K562 (cell line): ENCODE data around the gene PPP1R3E. TPM values are rescaled to one million over a fixed set of nuclear protein-coding genes. Genes with fewer than 3 reads are reported as not detected.

Experiments used
- ARID4B ChIP-seq: sonication (generic); formaldehyde crosslinking; IDR thresholded peaks from 2 replicates; pipeline ENCODE4 v1.8.0; 2022; ENCODE audit warnings: mild to moderate bottlenecking, missing genetic modification reagents
- BRD9 ChIP-seq: fragments of 450-650 bp; IDR thresholded peaks from 2 replicates; pipeline ENCODE4 v1.6.1; 2018; ENCODE audit warnings: low read depth; ENCODE audit not compliant: partially characterized antibody
- CGGBP1 ChIP-seq: fragments of 250-450 bp; sonication (Bioruptor Pico); IDR thresholded peaks from 2 replicates; pipeline ENCODE4 v1.9.0; 2021; ENCODE audit warnings: mild to moderate bottlenecking
- HDAC1 ChIP-seq, 2 experiments: fragments of 450-650 bp; IDR thresholded peaks; 2 replicates each; pipeline ENCODE4 v1.6.1; 2016 to 2017; ENCODE audit warnings: inconsistent platforms in 1 of 2, mild to moderate bottlenecking in 1 of 2, moderate library complexity in 1 of 2
- NR2C2 ChIP-seq, 2 experiments: fragments of 200-800 bp in 1 of 2; sonication (Bioruptor generic) in 1 of 2; sonication (generic) in 1 of 2; formaldehyde crosslinking in 1 of 2; IDR thresholded peaks; 2 replicates each; pipeline versions ENCODE4 v1.6.1 to v1.8.0; 2016 to 2022; ENCODE audit warnings: mild to moderate bottlenecking in 1 of 2, missing compliant biosample characterization in 1 of 2, missing genetic modification characterization in 1 of 2, missing genetic modification reagents in 1 of 2
- NRF1 ChIP-seq, 2 experiments: fragments of 450-650 bp; IDR thresholded peaks in 1 of 2; conservative IDR thresholded peaks in 1 of 2; 2 replicates each; pipeline ENCODE4 v1.6.1; 2014; ENCODE audit warnings: mild to moderate bottlenecking in 2 of 2
- ZNF274 ChIP-seq: IDR thresholded peaks from 2 replicates; pipeline ENCODE4 v1.6.1; 2011; ENCODE audit warnings: low read depth, mild to moderate bottlenecking, low read length, moderate library complexity, borderline replicate concordance
- ZNF639 ChIP-seq, 2 experiments: fragments of 200-800 bp in 1 of 2; sonication (Bioruptor generic) in 1 of 2; sonication (generic) in 1 of 2; formaldehyde crosslinking in 1 of 2; IDR thresholded peaks in 1 of 2; conservative IDR thresholded peaks in 1 of 2; 2 replicates each; pipeline versions ENCODE4 v1.5.0 to v1.6.1; 2016 to 2020; ENCODE audit warnings: missing compliant biosample characterization in 1 of 2, missing genetic modification characterization in 1 of 2, missing genetic modification reagents in 1 of 2
- polyA plus RNA-seq, 8 experiments: library from polyadenylated mRNA; depleted of rRNA in 4 of 8; stranded (reverse) in 5 of 8; unstranded in 3 of 8; fragments of >200 nt; fragmentation: Nextera tagmentation in 2 of 8; fragmentation: Illumina TruSeq in 1 of 8; extraction: Ambion mirVana in 2 of 8; extraction: Trizol in 1 of 8; gene quantifications; 2 replicates each; pipeline versions ENCODE4 v1.2.1 to v1.2.3, GENCODE V29; 2011 to 2014; ENCODE audit warnings: inconsistent platforms in 1 of 8, missing spikeins in 1 of 8
- total RNA-seq, 7 experiments: library from RNA; depleted of rRNA in 6 of 7; stranded (reverse); fragments of >200 nt in 6 of 7; fragmentation: Illumina TruSeq in 2 of 7; extraction: Trizol in 2 of 7; gene quantifications; 2 replicates each; pipeline versions ENCODE4 v1.2.1 to v1.2.3, GENCODE V29; 2011 to 2021; ENCODE audit warnings: low replicate concordance in 1 of 7
- TF ChIP-seq, protein P1 (sequence below): fragments of 200-800 bp; sonication (Bioruptor generic); IDR thresholded peaks from 2 replicates; pipeline ENCODE4 v1.6.1; 2017; ENCODE audit warnings: missing genetic modification characterization, missing compliant biosample characterization
- TF ChIP-seq, protein P2 (sequence below): fragments of 250-450 bp; sonication (Bioruptor Pico); IDR thresholded peaks from 2 replicates; pipeline ENCODE4 v1.9.0; 2021; ENCODE audit warnings: mild to moderate bottlenecking, inconsistent platforms
- TF ChIP-seq, protein P3 (sequence below): sonication (generic); formaldehyde crosslinking; IDR thresholded peaks from 2 replicates; pipeline ENCODE4 v1.4.0; 2020; ENCODE audit warnings: mild to moderate bottlenecking, missing genetic modification reagents

PPP1R3E gene
- total and polyA plus RNA-seq, 9 of the 15 experiments (the other 6 are each of a cell fraction or from before 2014, with no cell fraction given): 3.2 to 18.4 (median 7.6) TPM

DNA sequence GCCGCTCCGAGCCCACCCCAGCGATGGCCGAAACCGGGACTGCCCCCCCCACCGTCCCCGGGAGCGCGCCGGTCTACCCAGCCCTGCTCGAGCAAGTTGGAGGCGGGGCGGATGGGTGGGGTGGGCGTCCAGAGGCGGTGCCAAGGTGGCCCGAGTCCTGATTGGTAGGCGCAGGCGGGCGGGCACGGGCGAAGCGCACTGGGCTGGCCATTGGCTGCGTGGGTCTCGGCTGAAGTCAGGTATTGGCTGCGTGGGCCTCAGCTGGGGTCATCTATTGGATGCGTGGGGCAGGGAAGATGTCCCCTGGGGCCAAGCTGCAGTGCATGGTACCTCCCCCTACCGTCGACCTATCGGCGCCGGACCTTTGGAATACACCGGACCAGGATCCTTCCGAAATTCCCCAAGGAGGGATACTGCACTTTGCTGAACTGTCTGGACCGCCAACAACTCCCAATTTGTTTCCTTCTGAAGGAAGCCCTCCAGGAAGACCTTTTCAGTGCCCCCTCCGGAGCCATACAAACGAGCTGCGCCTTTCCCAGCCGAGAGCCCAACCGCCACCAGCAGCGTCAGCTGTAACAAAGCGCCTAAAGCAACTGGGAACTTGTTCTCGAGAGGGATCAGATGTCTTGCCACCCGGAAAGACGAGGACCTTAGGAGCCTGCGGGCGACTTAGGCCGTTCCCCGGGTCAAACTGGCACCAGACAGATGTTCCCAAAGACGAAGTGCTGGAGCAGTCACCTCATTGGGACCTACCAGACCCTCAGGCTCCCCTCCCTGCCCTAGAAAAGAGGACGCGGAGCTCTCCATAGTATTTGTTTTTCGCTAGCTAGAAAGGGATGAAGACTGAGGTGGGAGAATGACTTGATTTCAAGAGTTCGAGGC, 16.4 kb downstream of the PPP1R3E start, which contains the start of gene HOMEZ (continued):
- TF ChIP-seq, protein P1, sequence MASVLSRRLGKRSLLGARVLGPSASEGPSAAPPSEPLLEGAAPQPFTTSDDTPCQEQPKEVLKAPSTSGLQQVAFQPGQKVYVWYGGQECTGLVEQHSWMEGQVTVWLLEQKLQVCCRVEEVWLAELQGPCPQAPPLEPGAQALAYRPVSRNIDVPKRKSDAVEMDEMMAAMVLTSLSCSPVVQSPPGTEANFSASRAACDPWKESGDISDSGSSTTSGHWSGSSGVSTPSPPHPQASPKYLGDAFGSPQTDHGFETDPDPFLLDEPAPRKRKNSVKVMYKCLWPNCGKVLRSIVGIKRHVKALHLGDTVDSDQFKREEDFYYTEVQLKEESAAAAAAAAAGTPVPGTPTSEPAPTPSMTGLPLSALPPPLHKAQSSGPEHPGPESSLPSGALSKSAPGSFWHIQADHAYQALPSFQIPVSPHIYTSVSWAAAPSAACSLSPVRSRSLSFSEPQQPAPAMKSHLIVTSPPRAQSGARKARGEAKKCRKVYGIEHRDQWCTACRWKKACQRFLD (CRISPR knock-in tag): 0 out of 2 replicates have a peak, but pooled peaks have one; percentile 48
- no peak for TF ChIP-seq ZNF274
- TF ChIP-seq, protein P2, sequence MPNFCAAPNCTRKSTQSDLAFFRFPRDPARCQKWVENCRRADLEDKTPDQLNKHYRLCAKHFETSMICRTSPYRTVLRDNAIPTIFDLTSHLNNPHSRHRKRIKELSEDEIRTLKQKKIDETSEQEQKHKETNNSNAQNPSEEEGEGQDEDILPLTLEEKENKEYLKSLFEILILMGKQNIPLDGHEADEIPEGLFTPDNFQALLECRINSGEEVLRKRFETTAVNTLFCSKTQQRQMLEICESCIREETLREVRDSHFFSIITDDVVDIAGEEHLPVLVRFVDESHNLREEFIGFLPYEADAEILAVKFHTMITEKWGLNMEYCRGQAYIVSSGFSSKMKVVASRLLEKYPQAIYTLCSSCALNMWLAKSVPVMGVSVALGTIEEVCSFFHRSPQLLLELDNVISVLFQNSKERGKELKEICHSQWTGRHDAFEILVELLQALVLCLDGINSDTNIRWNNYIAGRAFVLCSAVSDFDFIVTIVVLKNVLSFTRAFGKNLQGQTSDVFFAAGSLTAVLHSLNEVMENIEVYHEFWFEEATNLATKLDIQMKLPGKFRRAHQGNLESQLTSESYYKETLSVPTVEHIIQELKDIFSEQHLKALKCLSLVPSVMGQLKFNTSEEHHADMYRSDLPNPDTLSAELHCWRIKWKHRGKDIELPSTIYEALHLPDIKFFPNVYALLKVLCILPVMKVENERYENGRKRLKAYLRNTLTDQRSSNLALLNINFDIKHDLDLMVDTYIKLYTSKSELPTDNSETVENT (CRISPR knock-in tag): 0 out of 2 replicates have a peak, but pooled peaks have one; percentile 41
- TF ChIP-seq NR2C2 (CRISPR knock-in tag; IDR thresholded peaks at IDR 0.05): no peak
- TF ChIP-seq NR2C2 (tag; IDR thresholded peaks at IDR 0.05): peak; percentile 86
- TF ChIP-seq NRF1 (conservative IDR thresholded peaks at IDR 0.05 in 1 of 2, IDR thresholded peaks at IDR 0.05 in 1 of 2): peak; percentile 91 to 93
- peak in 1 of 2 experiments; percentile 43; a peak in 1 of 4 replicates for TF ChIP-seq HDAC1 (IDR thresholded peaks at IDR 0.05)
- TF ChIP-seq ZNF639 (CRISPR knock-in tag; conservative IDR thresholded peaks at IDR 0.05 in 1 of 2, IDR thresholded peaks at IDR 0.05 in 1 of 2): peak in 1 of 2 experiments; percentile 91; a peak in 2 of 4 replicates
- TF ChIP-seq BRD9: peak; percentile 43
- no peak for TF ChIP-seq CGGBP1
- TF ChIP-seq, protein P3, sequence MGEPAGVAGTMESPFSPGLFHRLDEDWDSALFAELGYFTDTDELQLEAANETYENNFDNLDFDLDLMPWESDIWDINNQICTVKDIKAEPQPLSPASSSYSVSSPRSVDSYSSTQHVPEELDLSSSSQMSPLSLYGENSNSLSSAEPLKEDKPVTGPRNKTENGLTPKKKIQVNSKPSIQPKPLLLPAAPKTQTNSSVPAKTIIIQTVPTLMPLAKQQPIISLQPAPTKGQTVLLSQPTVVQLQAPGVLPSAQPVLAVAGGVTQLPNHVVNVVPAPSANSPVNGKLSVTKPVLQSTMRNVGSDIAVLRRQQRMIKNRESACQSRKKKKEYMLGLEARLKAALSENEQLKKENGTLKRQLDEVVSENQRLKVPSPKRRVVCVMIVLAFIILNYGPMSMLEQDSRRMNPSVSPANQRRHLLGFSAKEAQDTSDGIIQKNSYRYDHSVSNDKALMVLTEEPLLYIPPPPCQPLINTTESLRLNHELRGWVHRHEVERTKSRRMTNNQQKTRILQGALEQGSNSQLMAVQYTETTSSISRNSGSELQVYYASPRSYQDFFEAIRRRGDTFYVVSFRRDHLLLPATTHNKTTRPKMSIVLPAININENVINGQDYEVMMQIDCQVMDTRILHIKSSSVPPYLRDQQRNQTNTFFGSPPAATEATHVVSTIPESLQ (CRISPR knock-in tag): no peak
- TF ChIP-seq ARID4B: peak; percentile 66; the same call in 1 of the 2 replicates
